ENCODE measurements around the gene GABBR2. TPM values are rescaled to one million over a fixed set of nuclear protein-coding genes. Genes with fewer than 3 reads are reported as not detected.

The GABBR2 gene
- total and polyA plus RNA-seq, 2 of the 8 experiments (the other 6 are each of a cell fraction or from before 2014, with no cell fraction given) = 0.50 to 1.2 TPM

DNA sequence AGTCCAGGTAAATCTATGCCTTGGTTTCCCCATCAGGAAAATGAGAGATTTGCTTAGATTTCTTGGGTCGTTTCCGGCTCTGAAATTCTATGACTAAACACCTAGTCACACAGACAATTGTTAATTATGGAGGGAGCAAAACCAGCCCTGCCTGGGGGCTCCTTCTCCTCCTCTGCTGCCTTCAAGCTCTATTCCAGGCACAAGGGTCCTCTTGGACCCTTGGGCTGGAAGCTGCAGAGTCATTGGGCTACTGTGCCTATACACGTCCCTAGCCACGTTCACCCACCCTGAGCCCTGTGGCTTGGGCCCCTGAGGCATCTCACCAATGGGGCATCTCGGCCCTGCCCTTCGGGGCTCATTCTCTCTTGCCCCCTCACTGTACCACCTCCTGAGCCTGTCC, 379.5 kb downstream of the GABBR2 start:
- Histone ChIP-seq H2BK12ac (ENCODE audit: low read depth, low read length) (no peak overlapping the region), H2BK120ac (replicated peaks; ENCODE audit: low read depth, low read length) (no peak overlapping the region), H2BK20ac (ENCODE audit: low read length) (no peak overlapping the region), H3K79me1 (ENCODE audit: low read depth, low read length) (no peaks in the 10 kb centered on the region; the same call in 1 of the 2 replicates), H3K79me2 (ENCODE audit: control insufficient read depth in 1 of 2, insufficient read depth in 2 of 2, low read length in 2 of 2) (no peaks in the 10 kb centered on the region), H3K4me1 (replicated peaks in 1 of 4; ENCODE audit: control insufficient read depth in 3 of 4, insufficient read depth in 4 of 4, low read length in 3 of 4) (no peaks in the 10 kb centered on the region), H3K9me3 (ENCODE audit: insufficient read depth in 2 of 2, low read depth in 1 of 2, low read length in 1 of 2) (no peaks in the 10 kb centered on the region), H2AK5ac (ENCODE audit: low read depth, low read length) (no peak overlapping the region), H4K8ac (ENCODE audit: extremely low read depth, insufficient read depth, low read length) (no peak overlapping the region), H3K4ac (replicated peaks; ENCODE audit: insufficient read length, low read depth, low read length) (no peak overlapping the region), H3K18ac (ENCODE audit: extremely low read depth, low read length) (no peak overlapping the region), H3K4me2 (ENCODE audit: insufficient read depth in 1 of 2, low read depth in 2 of 2, low read length in 2 of 2) (no peak overlapping the region), H3K27ac (ENCODE audit: low read depth, low read length) (no peak overlapping the region), H2BK15ac (ENCODE audit: low read length) (no peak overlapping the region), H3K23me2 (ENCODE audit: low read depth, low read length) (no peaks in the 10 kb centered on the region), H4K20me1 (replicated peaks in 1 of 2; ENCODE audit: control insufficient read depth in 1 of 2, insufficient read depth in 2 of 2, low read length in 2 of 2) (no peaks in the 10 kb centered on the region), H3K27me3 (replicated peaks in 1 of 4; ENCODE audit: control insufficient read depth in 3 of 4, extremely low read depth in 1 of 4, insufficient read depth in 3 of 4, low read length in 3 of 4) (no peaks in the 10 kb centered on the region; a peak in 1 of 7 replicates), H3K56ac (replicated peaks; ENCODE audit: insufficient read length, low read depth, low read length) (no peak overlapping the region), H3K9ac (replicated peaks in 1 of 4; ENCODE audit: extremely low read depth in 1 of 4, low read depth in 3 of 4, low read length in 3 of 4) (no peak overlapping the region), H3K4me3 (ENCODE audit: extremely low read depth in 1 of 4, insufficient read depth in 2 of 4, low read depth in 3 of 4, low read length in 4 of 4) (no peak overlapping the region), H4K91ac (replicated peaks; ENCODE audit: insufficient read length, low read length) (no peak overlapping the region), H3K23ac (ENCODE audit: insufficient read length) (no peak overlapping the region), H3K14ac (ENCODE audit: insufficient read length) (no peak overlapping the region), H4K5ac (ENCODE audit: insufficient read length, low read depth, low read length) (no peak overlapping the region), H3K36me3 (ENCODE audit: control insufficient read depth in 2 of 4, insufficient read depth in 4 of 4, low read length in 3 of 4) (no peaks in the 10 kb centered on the region), H2BK5ac (ENCODE audit: low read depth, low read length) (no peak overlapping the region), H2AFZ (ENCODE audit: low read length) (no peak overlapping the region)
- no peak for FAIRE-seq
- POLR2A ChIA-PET (ENCODE audit: partially characterized antibody) = no interaction called here
- CTCF ChIA-PET (ENCODE audit: partially characterized antibody) = interaction anchor here (1.2 to 4.5 kb wide), 5 partner anchors 13 to 338 kb away, joined by 3 to 17 read pairs (median 4); no protein-coding TSS in a partner anchor
- 84% methylated on average over 6 of the region's 6 CpGs; no CpG with 5 or more reads in 1 of the 2 experiments for WGBS, 2 experiments (ENCODE audit: extremely low coverage in 1 of 2, insufficient coverage in 1 of 2, insufficient read length in 1 of 2, insufficient replicate concordance in 2 of 2, low coverage in 1 of 2, low lambda C conversion rate in 2 of 2, missing lambda C conversion rate in 1 of 2)
- DNase-seq (ENCODE audit: low read depth in 1 of 2, low spot score in 2 of 2) = no peak
- TF ChIP-seq POLR2AphosphoS5 (IDR thresholded peaks at IDR 0.05; ENCODE audit: low read depth, low read length) = no peak
- TF ChIP-seq SIRT6 (IDR thresholded peaks at IDR 0.05; ENCODE audit: low read length) = no peak
- TF ChIP-seq, protein P1, sequence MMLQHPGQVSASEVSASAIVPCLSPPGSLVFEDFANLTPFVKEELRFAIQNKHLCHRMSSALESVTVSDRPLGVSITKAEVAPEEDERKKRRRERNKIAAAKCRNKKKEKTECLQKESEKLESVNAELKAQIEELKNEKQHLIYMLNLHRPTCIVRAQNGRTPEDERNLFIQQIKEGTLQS (IDR thresholded peaks at IDR 0.05; ENCODE audit: insufficient read depth, low read depth, low read length) = no peak
- TF ChIP-seq, protein P2, sequence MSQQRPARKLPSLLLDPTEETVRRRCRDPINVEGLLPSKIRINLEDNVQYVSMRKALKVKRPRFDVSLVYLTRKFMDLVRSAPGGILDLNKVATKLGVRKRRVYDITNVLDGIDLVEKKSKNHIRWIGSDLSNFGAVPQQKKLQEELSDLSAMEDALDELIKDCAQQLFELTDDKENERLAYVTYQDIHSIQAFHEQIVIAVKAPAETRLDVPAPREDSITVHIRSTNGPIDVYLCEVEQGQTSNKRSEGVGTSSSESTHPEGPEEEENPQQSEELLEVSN (IDR thresholded peaks at IDR 0.05) = no peak
- no peak for TF ChIP-seq CEBPB (IDR thresholded peaks at IDR 0.05; ENCODE audit: low read depth, low read length)
- no peak for TF ChIP-seq MAFK (IDR thresholded peaks at IDR 0.05; ENCODE audit: low read depth, low read length)
- TF ChIP-seq EP300 (IDR thresholded peaks at IDR 0.05; ENCODE audit: borderline replicate concordance in 1 of 2, low read depth in 2 of 2, low read length in 2 of 2) = no peak
- no peak for TF ChIP-seq JUND (IDR thresholded peaks at IDR 0.05; ENCODE audit: low read length)
- TF ChIP-seq KDM4A (IDR thresholded peaks at IDR 0.05; ENCODE audit: low read depth, low read length, severe bottlenecking) = no peak
- no peak for TF ChIP-seq KDM1A (IDR thresholded peaks at IDR 0.05; ENCODE audit: borderline replicate concordance, low read length)
- TF ChIP-seq TBP (IDR thresholded peaks at IDR 0.05; ENCODE audit: low read depth, low read length) = no peak
- TF ChIP-seq CHD1 (IDR thresholded peaks at IDR 0.05; ENCODE audit: low read depth, low read length) = no peak
- TF ChIP-seq GTF2F1 (IDR thresholded peaks at IDR 0.05; ENCODE audit: borderline replicate concordance, low read depth, low read length) = no peak
- no peak for TF ChIP-seq CBX8 (IDR thresholded peaks at IDR 0.05; ENCODE audit: borderline replicate concordance, low read depth, low read length)

Measured in H1 (cell line).